Keratinocyte (primary cell): Measurements from ENCODE around the gene IQGAP3. TPM values are rescaled to one million over a fixed set of nuclear protein-coding genes. Genes with fewer than 3 reads are reported as not detected.

ENCODE experiments used
- DNase-seq: peaks from one replicate; pipeline ENCODE4 v3.0.0-alpha.2; 2011; ENCODE audit warnings: low read depth, missing footprints, low spot score
- FAIRE-seq: peaks from 2 replicates; lab custom pipeline; 2011; peaks lifted over from hg19 to GRCh38; lab: Jason Lieb, UNC
- H2AFZ ChIP-seq: 2 replicates; pipeline ENCODE4 v1.6.0; 2012; ENCODE audit warnings: low read length, control low read depth, inconsistent platforms; ENCODE audit not compliant: control insufficient read depth
- H3K27ac ChIP-seq: 2 replicates; pipeline ENCODE4 v1.5.1; 2011; ENCODE audit warnings: low read length; ENCODE audit not compliant: control insufficient read depth, insufficient read depth
- H3K27me3 ChIP-seq: 3 replicates; pipeline ENCODE4 v1.6.0; 2011; ENCODE audit warnings: low read length; ENCODE audit not compliant: control insufficient read depth, insufficient read depth; ENCODE audit errors: extremely low read depth
- H3K36me3 ChIP-seq, 2 experiments: 2 replicates in 1 of 2; 3 replicates in 1 of 2; pipeline ENCODE4 v1.5.1; 2011; ENCODE audit warnings: low read length in 2 of 2, mild to moderate bottlenecking in 1 of 2; ENCODE audit not compliant: control insufficient read depth in 2 of 2, insufficient read depth in 2 of 2; ENCODE audit errors: extremely low read depth in 1 of 2
- H3K4me1 ChIP-seq: 3 replicates; pipeline ENCODE4 v1.5.1; 2011; ENCODE audit warnings: low read length; ENCODE audit not compliant: control insufficient read depth, insufficient read depth; ENCODE audit errors: extremely low read depth
- H3K4me2 ChIP-seq: 3 replicates; pipeline ENCODE4 v1.6.0; 2011; ENCODE audit warnings: low read depth, low read length; ENCODE audit not compliant: control insufficient read depth, insufficient read depth; ENCODE audit errors: extremely low read depth
- H3K4me3 ChIP-seq, 3 experiments: fragments of 200-600 bp in 1 of 3; sonication (generic) in 1 of 3; 2 replicates in 2 of 3; 3 replicates in 1 of 3; pipeline ENCODE4 v1.5.1; 2011 to 2016; ENCODE audit warnings: low read length in 3 of 3, mild to moderate bottlenecking in 3 of 3, control low read depth in 2 of 3, inconsistent platforms in 1 of 3, low read depth in 1 of 3, mixed read lengths in 1 of 3, mixed run types in 1 of 3, moderate library complexity in 1 of 3; ENCODE audit not compliant: control insufficient read depth in 2 of 3, insufficient read depth in 2 of 3; ENCODE audit errors: extremely low read depth in 1 of 3
- H3K79me2 ChIP-seq: 2 replicates; pipeline ENCODE4 v1.6.0; 2012; ENCODE audit warnings: low read length; ENCODE audit not compliant: control insufficient read depth, insufficient read depth
- H3K9ac ChIP-seq: 3 replicates; pipeline ENCODE4 v1.6.0; 2011; ENCODE audit warnings: low read length; ENCODE audit not compliant: control insufficient read depth, insufficient read depth; ENCODE audit errors: extremely low read depth
- H3K9me1 ChIP-seq: 3 replicates; pipeline ENCODE4 v1.6.0; 2011; ENCODE audit warnings: low read length; ENCODE audit not compliant: control insufficient read depth, insufficient read depth; ENCODE audit errors: extremely low read depth
- H3K9me3 ChIP-seq: 2 replicates; pipeline ENCODE4 v1.5.1; 2012; ENCODE audit warnings: low read depth, low read length; ENCODE audit not compliant: control insufficient read depth
- H4K20me1 ChIP-seq: 3 replicates; pipeline ENCODE4 v1.6.0; 2011; ENCODE audit warnings: low read length; ENCODE audit not compliant: control insufficient read depth, insufficient read depth; ENCODE audit errors: extremely low read depth
- EZH2 ChIP-seq: IDR thresholded peaks from one replicate; pipeline ENCODE4 v1.6.1; 2012; ENCODE audit warnings: inconsistent platforms, mild to moderate bottlenecking, low read length, moderate library complexity
- dilution Hi-C: fragments of 300-500 bp; cut with MboI; formaldehyde crosslinking; loops from one replicate; pipeline ENCODE4 v1.7.0; 2020; ENCODE audit warnings: low sequenced_read_pairs; ENCODE audit not compliant: extremely low pct_ligation_motif_present
- polyA plus RNA-seq, 5 experiments: library from polyadenylated mRNA; depleted of rRNA in 3 of 5; stranded (reverse) in 3 of 5; stranded (forward) in 1 of 5; unstranded in 1 of 5; fragments of >200 nt; gene quantifications; 1 replicate in 1 of 5; 2 replicates in 3 of 5; 3 replicates in 1 of 5; pipeline versions ENCODE4 v1.2.1 to v1.2.3, GENCODE V29; 2011 to 2012; ENCODE audit warnings: missing spikeins in 2 of 5, low read depth in 1 of 5, low replicate concordance in 1 of 5
- TF ChIP-seq, protein P1 (sequence below), 3 experiments: IDR thresholded peaks in 1 of 3; conservative IDR thresholded peaks in 1 of 3; optimal IDR thresholded peaks in 1 of 3; 2 replicates in 2 of 3; 3 replicates in 1 of 3; pipeline versions ENCODE3 to v1.5.1; 2011; ENCODE audit warnings: low read length in 3 of 3, mild to moderate bottlenecking in 3 of 3, moderate library complexity in 2 of 3, control low read depth in 1 of 3, inconsistent platforms in 1 of 3; ENCODE audit not compliant: insufficient read depth in 2 of 3; ENCODE audit errors: extremely low read depth in 1 of 3

Gene IQGAP3
- polyA plus RNA-seq, 1 donor (not counting 4 experiments of a cell fraction or from before 2014, with no cell fraction given): 5.3 TPM

DNA sequence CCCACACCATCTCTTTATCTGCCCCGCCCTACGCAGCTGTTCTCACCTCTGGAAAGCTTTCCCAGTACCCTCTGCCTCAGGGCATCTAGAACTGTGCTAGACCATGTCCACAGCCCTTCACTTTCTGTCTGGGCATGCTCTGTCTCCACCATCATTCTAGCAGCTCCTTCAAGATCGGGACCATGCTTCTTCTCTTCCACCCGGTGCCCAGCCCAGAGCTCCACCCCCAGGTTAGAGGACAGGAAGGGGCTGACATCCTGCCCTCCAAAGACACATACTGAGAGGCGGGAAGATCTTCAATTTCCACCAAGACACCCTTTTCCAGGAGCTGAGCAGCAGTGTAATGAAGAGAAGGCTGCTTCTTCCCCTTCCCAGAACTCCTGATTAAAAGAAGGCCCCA, 44.1 kb downstream of the IQGAP3 start:
- TF ChIP-seq, protein P1, sequence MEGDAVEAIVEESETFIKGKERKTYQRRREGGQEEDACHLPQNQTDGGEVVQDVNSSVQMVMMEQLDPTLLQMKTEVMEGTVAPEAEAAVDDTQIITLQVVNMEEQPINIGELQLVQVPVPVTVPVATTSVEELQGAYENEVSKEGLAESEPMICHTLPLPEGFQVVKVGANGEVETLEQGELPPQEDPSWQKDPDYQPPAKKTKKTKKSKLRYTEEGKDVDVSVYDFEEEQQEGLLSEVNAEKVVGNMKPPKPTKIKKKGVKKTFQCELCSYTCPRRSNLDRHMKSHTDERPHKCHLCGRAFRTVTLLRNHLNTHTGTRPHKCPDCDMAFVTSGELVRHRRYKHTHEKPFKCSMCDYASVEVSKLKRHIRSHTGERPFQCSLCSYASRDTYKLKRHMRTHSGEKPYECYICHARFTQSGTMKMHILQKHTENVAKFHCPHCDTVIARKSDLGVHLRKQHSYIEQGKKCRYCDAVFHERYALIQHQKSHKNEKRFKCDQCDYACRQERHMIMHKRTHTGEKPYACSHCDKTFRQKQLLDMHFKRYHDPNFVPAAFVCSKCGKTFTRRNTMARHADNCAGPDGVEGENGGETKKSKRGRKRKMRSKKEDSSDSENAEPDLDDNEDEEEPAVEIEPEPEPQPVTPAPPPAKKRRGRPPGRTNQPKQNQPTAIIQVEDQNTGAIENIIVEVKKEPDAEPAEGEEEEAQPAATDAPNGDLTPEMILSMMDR (optimal IDR thresholded peaks at IDR 0.05 in 1 of 3, IDR thresholded peaks at IDR 0.05 in 1 of 3, conservative IDR thresholded peaks at IDR 0.05 in 1 of 3; ENCODE audit: extremely low read depth in 1 of 3, insufficient read depth in 2 of 3, low read length in 3 of 3): no peak
- no peak for TF ChIP-seq EZH2
- no peaks in the 10 kb centered on the region for H3K9me3 ChIP-seq
- no peaks in the 10 kb centered on the region for H3K9me1 ChIP-seq
- H3K4me1 ChIP-seq: no peaks in the 10 kb centered on the region
- no peak overlapping the region for H3K4me3 ChIP-seq
- H3K4me2 ChIP-seq: no peak overlapping the region
- H3K79me2 ChIP-seq: no peaks in the 10 kb centered on the region
- H3K36me3 ChIP-seq: peaks cover 0 to 42% of the 10 kb centered on the region in 2 experiments
- H3K9ac ChIP-seq: no peak overlapping the region
- no peak overlapping the region for H3K27ac ChIP-seq
- DNase-seq (no peak), FAIRE-seq (no peak)
- H2AFZ ChIP-seq: no peak overlapping the region
- no peaks in the 10 kb centered on the region for H3K27me3 ChIP-seq
- dilution Hi-C loops: no loop called here
- no peaks in the 10 kb centered on the region for H4K20me1 ChIP-seq

DNA sequence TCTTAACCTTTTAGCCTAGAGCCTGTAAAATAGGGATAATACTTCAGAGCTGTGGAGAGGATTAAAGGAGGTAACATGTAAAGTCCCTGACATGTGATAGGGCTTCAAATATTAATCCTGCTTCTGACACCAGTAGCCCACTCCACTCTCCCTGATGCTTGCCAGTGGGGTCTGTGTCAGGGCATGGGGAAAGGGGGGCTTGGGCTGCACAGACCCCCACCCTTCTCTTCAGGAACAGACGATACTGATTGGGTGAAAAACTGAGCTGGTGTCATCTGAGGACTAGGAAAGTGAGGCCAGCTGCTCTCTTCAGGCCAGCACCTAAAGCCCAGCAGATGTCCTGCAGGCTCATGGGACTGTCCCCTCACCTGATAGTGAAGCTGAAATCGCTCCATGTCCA, 44.8 kb downstream of the IQGAP3 start:
- no peak for TF ChIP-seq EZH2
- TF ChIP-seq, protein P1 (optimal IDR thresholded peaks at IDR 0.05 in 1 of 3, IDR thresholded peaks at IDR 0.05 in 1 of 3, conservative IDR thresholded peaks at IDR 0.05 in 1 of 3; ENCODE audit: extremely low read depth in 1 of 3, insufficient read depth in 2 of 3, low read length in 3 of 3): no peak
- Histone ChIP-seq H3K36me3 (peaks cover 0 to 37% of the 10 kb centered on the region in 2 experiments), H3K9me1 (no peaks in the 10 kb centered on the region), H3K4me3 (no peak overlapping the region), H2AFZ (no peak overlapping the region), H3K4me2 (no peak overlapping the region), H3K9ac (no peak overlapping the region), H3K27me3 (no peaks in the 10 kb centered on the region), H3K79me2 (no peaks in the 10 kb centered on the region), H3K27ac (no peak overlapping the region), H4K20me1 (no peaks in the 10 kb centered on the region), H3K4me1 (no peaks in the 10 kb centered on the region), H3K9me3 (no peaks in the 10 kb centered on the region)
- dilution Hi-C loops: no loop called here
- DNase-seq (no peak), FAIRE-seq (no peak)
